SH-SY5Y (cell line): ENCODE measurements around the gene EPHB6.

ENCODE experiments used
- GATA2 ChIP-seq: IDR thresholded peaks from 2 replicates; pipeline ENCODE4 v1.6.1; 2011; ENCODE audit warnings: mild to moderate bottlenecking, low read depth, low read length
- GATA3 ChIP-seq: IDR thresholded peaks from 2 replicates; pipeline ENCODE4 v1.6.1; 2011; ENCODE audit warnings: low read depth, mild to moderate bottlenecking, low read length, moderate library complexity

- TF ChIP-seq GATA3 (no peak), GATA2 (no peak)
Measured at GRCh38 chr7:142892951-142893350, 38.1 kb downstream of the EPHB6 start.
